HG03139 (cell line): ENCODE measurements around the gene MYD88.

Source experiments
- ATAC-seq: cut with Tn5 transposase; IDR thresholded peaks from one replicate; pipeline ENCODE4 v1.9.1; 2021; ENCODE audit not compliant: unreplicated experiment

MYD88 gene

GRCh38 chr3:38163841-38164642 lies 25.6 kb downstream of the MYD88 start:
- no peak for ATAC-seq

DNA sequence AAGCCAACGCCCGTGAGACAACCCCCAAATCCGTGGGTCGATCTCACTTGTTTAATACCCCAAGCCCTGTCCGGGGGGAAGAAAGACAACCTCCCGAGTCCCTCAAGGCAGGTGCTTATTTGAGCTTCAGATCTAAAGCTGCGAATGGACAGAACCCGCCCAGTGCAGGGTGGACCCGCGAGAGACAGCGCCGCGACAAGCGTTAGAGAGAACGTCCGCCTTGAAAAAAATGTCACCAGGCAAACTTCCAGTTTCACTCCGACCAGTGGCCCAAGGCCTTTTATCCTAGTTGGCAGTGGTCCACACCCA lies 26.1 kb downstream of the MYD88 start:
- ATAC-seq, result no peak

DNA sequence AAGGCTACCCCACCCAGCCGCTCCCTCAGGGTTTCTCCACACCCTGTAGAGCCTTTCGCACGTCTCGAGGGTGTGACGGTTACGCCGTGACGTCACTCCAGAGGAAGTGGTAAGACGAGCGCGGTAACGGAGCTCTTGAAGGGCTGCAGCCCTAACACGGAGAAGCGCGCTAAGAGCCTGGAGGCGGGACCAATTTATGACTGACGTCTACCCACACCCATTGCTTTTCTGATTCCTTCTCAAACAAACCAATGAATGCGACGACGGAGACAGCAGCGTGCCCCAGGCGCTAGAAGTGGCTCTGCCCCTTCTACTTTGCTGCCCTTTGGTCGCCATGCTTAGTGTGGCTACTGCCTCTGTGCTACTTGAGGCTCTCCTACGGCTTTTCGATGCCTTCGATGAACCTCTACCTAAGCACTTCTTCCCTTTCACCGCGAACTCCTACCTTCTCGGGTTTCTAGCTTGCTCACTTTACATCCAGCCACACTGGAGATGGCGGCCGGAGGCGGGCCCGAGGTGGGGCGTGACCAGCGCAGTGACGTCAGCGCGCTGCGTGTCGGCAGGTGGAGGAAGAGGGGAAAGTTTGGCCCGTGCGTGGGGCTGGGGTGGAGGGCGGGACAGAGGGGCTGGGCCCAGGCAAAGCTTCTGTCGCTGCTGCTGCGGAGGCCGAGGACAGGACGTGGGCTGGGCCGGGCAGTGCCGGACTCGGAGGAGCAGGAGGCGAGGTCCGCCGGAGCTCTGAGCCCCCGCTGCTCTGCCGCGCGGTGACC lies 26.7 kb downstream of the MYD88 start, which contains the start of gene OXSR1:
Gene OXSR1 (plus strand): TSS at position 586 of the 770 bp plus-strand sequence. CDS start 340 bp downstream, outside the sequence.
- ATAC-seq, result peak; percentile 88

- no peak for ATAC-seq
These were observed 27.4 kb downstream of the MYD88 start for GRCh38 chr3:38165722-38166387.

GRCh38 chr3:38167591-38167990 lies 29.1 kb downstream of the MYD88 start:
- ATAC-seq, result no peak

DNA sequence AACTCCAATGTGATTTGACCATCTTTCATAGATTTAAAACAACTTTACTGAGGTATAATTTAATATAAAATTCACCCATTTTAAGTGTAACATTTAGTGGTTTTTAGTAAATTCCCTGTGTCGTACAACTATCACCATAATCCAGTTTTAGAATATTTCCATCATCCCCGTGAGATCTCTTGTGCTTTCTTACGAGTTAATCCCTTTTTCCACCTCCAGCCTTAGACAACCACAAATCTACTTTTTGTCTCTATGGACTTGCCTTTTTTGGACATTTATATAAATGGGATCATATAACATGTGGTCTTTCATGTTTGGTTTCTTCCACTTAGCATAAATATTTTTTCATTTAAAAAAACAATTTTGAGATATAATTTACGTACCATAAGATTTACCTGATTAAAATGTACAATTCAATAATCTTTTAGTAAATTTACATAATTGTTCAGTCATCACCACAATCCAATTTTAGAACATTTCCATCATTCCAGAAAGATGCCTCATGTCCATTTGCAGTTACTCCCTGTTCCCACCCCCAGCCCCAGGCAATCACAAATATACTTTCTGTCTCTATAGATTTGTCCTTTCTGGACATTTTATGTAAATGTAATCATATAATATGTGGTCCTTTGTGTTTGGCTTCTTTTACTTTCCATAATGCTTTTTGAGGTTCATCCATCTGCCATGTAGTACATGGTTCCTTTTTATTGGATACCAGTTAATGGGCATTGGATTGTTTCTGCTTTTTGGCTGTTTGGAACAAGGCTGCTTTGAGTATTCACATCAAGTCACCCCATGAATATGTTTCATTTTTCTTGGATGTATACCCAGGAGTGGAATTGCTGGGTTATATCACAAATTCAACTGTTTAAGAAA lies 29.9 kb downstream of the MYD88 start:
- no peak for ATAC-seq

GRCh38 chr3:38169027-38169317 lies 30.5 kb downstream of the MYD88 start:
- no peak for ATAC-seq

- ATAC-seq, result no peak
These were observed 32.3 kb downstream of the MYD88 start for GRCh38 chr3:38170722-38171121.

- ATAC-seq, result no peak
These were observed 33.2 kb downstream of the MYD88 start for GRCh38 chr3:38171622-38172021.

- ATAC-seq, result no peak
These were observed 35.5 kb downstream of the MYD88 start for GRCh38 chr3:38173834-38174418.

GRCh38 chr3:38177181-38177580 lies 38.7 kb downstream of the MYD88 start:
- ATAC-seq, result no peak

GRCh38 chr3:38186781-38187180 lies 48.3 kb downstream of the MYD88 start:
- no peak for ATAC-seq

GRCh38 chr3:38190481-38190881 lies 52.0 kb downstream of the MYD88 start:
- no peak for ATAC-seq
